Measurements from ENCODE around the gene WDR36. TPM values are rescaled to one million over a fixed set of nuclear protein-coding genes. Genes with fewer than 3 reads are reported as not detected.

WDR36 gene
- total and polyA plus RNA-seq, 9 of the 15 experiments (the other 6 are each of a cell fraction or from before 2014, with no cell fraction given): 25.7 to 68.0 (median 41.5) TPM

DNA sequence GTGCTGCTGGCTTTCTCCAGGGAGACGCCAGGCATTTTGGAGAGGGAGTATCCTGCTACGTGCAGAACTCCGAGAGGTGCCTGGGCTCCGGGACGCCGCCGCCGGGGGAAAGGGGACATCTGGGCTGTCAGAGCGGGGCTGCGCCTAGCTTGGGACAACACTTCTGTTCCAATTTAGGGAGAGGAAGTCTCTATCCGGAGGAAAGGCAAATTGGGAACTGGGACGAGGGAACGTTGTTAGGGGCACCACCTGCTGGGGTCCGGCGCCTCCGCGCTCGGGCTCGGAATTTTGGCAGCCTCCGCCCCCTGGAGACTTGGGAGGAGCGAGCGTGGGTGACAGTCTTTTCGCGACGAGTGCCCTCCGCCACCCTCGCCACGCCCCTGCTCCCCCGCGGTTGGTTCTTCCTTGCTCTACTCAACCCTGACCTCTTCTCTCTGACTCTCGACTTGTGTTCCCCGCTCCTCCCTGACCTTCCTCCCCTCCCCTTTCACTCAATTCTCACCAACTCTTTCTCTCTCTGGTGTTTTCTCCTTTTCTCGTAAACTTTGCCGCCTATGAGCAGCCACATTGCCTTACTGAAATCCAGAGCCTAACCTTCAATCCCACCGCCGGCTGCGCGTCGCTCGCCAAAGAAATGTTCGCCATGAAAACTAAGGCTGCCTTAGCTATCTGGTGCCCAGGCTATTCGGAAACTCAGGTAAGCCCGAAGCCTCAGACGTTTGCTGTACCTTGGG is 19.0 kb upstream of the WDR36 start (continued):
- TF ChIP-seq, protein P1, sequence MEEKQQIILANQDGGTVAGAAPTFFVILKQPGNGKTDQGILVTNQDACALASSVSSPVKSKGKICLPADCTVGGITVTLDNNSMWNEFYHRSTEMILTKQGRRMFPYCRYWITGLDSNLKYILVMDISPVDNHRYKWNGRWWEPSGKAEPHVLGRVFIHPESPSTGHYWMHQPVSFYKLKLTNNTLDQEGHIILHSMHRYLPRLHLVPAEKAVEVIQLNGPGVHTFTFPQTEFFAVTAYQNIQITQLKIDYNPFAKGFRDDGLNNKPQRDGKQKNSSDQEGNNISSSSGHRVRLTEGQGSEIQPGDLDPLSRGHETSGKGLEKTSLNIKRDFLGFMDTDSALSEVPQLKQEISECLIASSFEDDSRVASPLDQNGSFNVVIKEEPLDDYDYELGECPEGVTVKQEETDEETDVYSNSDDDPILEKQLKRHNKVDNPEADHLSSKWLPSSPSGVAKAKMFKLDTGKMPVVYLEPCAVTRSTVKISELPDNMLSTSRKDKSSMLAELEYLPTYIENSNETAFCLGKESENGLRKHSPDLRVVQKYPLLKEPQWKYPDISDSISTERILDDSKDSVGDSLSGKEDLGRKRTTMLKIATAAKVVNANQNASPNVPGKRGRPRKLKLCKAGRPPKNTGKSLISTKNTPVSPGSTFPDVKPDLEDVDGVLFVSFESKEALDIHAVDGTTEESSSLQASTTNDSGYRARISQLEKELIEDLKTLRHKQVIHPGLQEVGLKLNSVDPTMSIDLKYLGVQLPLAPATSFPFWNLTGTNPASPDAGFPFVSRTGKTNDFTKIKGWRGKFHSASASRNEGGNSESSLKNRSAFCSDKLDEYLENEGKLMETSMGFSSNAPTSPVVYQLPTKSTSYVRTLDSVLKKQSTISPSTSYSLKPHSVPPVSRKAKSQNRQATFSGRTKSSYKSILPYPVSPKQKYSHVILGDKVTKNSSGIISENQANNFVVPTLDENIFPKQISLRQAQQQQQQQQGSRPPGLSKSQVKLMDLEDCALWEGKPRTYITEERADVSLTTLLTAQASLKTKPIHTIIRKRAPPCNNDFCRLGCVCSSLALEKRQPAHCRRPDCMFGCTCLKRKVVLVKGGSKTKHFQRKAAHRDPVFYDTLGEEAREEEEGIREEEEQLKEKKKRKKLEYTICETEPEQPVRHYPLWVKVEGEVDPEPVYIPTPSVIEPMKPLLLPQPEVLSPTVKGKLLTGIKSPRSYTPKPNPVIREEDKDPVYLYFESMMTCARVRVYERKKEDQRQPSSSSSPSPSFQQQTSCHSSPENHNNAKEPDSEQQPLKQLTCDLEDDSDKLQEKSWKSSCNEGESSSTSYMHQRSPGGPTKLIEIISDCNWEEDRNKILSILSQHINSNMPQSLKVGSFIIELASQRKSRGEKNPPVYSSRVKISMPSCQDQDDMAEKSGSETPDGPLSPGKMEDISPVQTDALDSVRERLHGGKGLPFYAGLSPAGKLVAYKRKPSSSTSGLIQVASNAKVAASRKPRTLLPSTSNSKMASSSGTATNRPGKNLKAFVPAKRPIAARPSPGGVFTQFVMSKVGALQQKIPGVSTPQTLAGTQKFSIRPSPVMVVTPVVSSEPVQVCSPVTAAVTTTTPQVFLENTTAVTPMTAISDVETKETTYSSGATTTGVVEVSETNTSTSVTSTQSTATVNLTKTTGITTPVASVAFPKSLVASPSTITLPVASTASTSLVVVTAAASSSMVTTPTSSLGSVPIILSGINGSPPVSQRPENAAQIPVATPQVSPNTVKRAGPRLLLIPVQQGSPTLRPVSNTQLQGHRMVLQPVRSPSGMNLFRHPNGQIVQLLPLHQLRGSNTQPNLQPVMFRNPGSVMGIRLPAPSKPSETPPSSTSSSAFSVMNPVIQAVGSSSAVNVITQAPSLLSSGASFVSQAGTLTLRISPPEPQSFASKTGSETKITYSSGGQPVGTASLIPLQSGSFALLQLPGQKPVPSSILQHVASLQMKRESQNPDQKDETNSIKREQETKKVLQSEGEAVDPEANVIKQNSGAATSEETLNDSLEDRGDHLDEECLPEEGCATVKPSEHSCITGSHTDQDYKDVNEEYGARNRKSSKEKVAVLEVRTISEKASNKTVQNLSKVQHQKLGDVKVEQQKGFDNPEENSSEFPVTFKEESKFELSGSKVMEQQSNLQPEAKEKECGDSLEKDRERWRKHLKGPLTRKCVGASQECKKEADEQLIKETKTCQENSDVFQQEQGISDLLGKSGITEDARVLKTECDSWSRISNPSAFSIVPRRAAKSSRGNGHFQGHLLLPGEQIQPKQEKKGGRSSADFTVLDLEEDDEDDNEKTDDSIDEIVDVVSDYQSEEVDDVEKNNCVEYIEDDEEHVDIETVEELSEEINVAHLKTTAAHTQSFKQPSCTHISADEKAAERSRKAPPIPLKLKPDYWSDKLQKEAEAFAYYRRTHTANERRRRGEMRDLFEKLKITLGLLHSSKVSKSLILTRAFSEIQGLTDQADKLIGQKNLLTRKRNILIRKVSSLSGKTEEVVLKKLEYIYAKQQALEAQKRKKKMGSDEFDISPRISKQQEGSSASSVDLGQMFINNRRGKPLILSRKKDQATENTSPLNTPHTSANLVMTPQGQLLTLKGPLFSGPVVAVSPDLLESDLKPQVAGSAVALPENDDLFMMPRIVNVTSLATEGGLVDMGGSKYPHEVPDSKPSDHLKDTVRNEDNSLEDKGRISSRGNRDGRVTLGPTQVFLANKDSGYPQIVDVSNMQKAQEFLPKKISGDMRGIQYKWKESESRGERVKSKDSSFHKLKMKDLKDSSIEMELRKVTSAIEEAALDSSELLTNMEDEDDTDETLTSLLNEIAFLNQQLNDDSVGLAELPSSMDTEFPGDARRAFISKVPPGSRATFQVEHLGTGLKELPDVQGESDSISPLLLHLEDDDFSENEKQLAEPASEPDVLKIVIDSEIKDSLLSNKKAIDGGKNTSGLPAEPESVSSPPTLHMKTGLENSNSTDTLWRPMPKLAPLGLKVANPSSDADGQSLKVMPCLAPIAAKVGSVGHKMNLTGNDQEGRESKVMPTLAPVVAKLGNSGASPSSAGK (IDR thresholded peaks at IDR 0.05): peak; percentile 38; the same call in 1 of the 2 replicates
- TF ChIP-seq L3MBTL2 (IDR thresholded peaks at IDR 0.05) (peak; percentile 57), RBFOX2 (IDR thresholded peaks at IDR 0.05; ENCODE audit: low read depth, low read length) (peak; percentile 63), TOE1 (IDR thresholded peaks at IDR 0.05; ENCODE audit: borderline replicate concordance) (0 out of 2 replicates have a peak, but pooled peaks have one; percentile 17), TOE1 (CRISPR knock-in tag; IDR thresholded peaks at IDR 0.05; ENCODE audit: borderline replicate concordance, low read depth) (no peak), SMAD4 (CRISPR knock-in tag; conservative IDR thresholded peaks at IDR 0.05) (peak; percentile 37), NFXL1 (CRISPR knock-in tag; IDR thresholded peaks at IDR 0.05) (no peak)
- TF ChIP-seq, protein P2, sequence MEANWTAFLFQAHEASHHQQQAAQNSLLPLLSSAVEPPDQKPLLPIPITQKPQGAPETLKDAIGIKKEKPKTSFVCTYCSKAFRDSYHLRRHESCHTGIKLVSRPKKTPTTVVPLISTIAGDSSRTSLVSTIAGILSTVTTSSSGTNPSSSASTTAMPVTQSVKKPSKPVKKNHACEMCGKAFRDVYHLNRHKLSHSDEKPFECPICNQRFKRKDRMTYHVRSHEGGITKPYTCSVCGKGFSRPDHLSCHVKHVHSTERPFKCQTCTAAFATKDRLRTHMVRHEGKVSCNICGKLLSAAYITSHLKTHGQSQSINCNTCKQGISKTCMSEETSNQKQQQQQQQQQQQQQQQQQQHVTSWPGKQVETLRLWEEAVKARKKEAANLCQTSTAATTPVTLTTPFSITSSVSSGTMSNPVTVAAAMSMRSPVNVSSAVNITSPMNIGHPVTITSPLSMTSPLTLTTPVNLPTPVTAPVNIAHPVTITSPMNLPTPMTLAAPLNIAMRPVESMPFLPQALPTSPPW (CRISPR knock-in tag; IDR thresholded peaks at IDR 0.05): peak; percentile 45
